Ovary (tissue), 3 donors: ENCODE results near the gene MICALL2.

Experiments
- CTCF ChIP-seq, 3 donors: fragments of 450-650 bp in 2 of 3; fragments of 200-600 bp in 1 of 3; IDR thresholded peaks; one replicate each; pipeline versions ENCODE4 v1.5.1 to v1.8.0; 2016 to 2022; ENCODE audit warnings: antibody characterized with exemption in 3 of 3, mild to moderate bottlenecking in 1 of 3
- EP300 ChIP-seq: sonication (generic); formaldehyde crosslinking; IDR thresholded peaks from one replicate; pipeline ENCODE4 v1.6.1; 2017; ENCODE audit warnings: antibody characterized with exemption
- POLR2A ChIP-seq: fragments of 450-650 bp; IDR thresholded peaks from one replicate; pipeline ENCODE4 v1.6.1; 2017; ENCODE audit warnings: antibody characterized with exemption, mild to moderate bottlenecking, moderate library complexity
- donor health status: DM: no; HTN: no; CAD: no.

GRCh38 chr7:1450431-1450830 is 8.8 kb downstream of the MICALL2 start:
- TF ChIP-seq CTCF (IDR thresholded peaks at IDR 0.05), result no peak
- TF ChIP-seq POLR2A, result no peak
- no peak for TF ChIP-seq EP300
